Stimulated activated naive B cell treated with anti-CD40 and anti-IgM and Interleukin-4, amounts not matched to agents 10 μg/mL and 1 μg/mL and 100 μg/mL, for 72 hours (primary cell): ENCODE data around the gene FAM24A.

ENCODE experiments used
- ATAC-seq, 2 donors: fragments of 150-1000 bp; cut with Tn5 transposase; replicated peaks; 2 replicates each; pipeline ENCODE4 v1.10.0; 2021; ENCODE audit warnings: moderate library complexity in 1 of 2
- DNase-seq: peaks from one replicate; pipeline ENCODE4 v3.0.0; 2021
- H3K27ac Mint-ChIP-seq: one replicate; pipeline ENCODE4 v1.8.0; 2022; ENCODE audit warnings: mild to moderate bottlenecking, mixed read lengths
- H3K27me3 Mint-ChIP-seq, 2 donors: one replicate each; pipeline ENCODE4 v1.8.0; 2022; ENCODE audit warnings: mixed read lengths in 2 of 2
- H3K36me3 Mint-ChIP-seq, 2 donors: one replicate each; pipeline ENCODE4 v1.8.0; 2022; ENCODE audit warnings: mixed read lengths in 2 of 2, mild to moderate bottlenecking in 1 of 2
- H3K4me1 Mint-ChIP-seq, 2 donors: one replicate each; pipeline ENCODE4 v1.8.0; 2022; ENCODE audit warnings: mixed read lengths in 2 of 2, mild to moderate bottlenecking in 1 of 2
- H3K4me3 Mint-ChIP-seq, 2 donors: one replicate each; pipeline ENCODE4 v1.8.0; 2022; ENCODE audit warnings: mild to moderate bottlenecking in 2 of 2, mixed read lengths in 2 of 2, moderate library complexity in 1 of 2
- H3K9me3 Mint-ChIP-seq, 2 donors: one replicate each; pipeline ENCODE4 v1.8.0; 2022; ENCODE audit warnings: mixed read lengths in 2 of 2, mild to moderate bottlenecking in 1 of 2

The FAM24A gene

DNA sequence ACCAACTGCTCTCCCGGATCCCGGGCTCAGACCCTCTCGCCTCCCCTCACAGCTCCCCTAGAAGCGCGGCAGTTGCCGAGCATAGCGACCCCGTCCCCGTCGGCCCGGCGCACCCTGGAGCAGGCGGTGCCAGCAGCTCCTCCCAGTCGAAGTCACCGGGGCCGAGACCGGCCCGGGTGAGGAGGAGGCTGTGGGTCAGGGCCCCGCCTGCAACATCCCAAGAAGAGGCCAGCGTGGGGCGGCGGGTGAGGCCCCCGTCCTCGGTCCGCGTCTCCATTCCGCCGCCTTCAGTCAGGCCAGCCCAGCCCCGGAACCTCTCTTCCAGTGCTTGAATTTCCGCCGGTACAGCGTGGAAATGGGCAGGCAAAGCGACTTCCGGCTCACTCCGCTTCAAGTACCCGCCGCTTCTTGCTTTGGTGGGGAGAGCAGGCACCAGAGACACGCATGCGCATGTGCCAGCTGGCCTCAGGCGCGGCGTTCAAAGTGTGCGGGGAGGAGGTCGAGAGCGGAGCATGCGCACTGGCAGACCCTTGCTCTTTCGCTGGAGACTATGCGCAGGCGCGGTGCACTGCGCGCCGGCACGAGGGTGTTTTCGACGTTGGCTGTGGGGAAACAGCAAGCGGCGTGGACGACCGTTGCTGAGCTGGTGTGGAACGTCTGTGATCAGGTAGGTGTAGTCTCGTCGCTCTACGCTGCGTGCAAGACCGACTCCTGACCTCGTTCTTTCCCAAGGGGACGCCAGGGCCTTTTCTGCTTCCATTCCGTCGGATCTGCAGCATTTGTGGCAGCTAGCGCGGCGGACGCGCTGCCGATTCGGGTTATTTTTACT lies 43.7 kb downstream of the FAM24A start, which contains the start of gene C10orf88:
Gene C10orf88 (minus strand): TSS at position 326 of the 829 bp plus-strand sequence. CDS start 49 bp downstream, at position 277.
- peak; percentile 98 for DNase-seq
- Mint-ChIP-seq H3K4me3 (peak within 1 kb of the TSS; percentile 93 to 98), H3K4me1 (peaks cover 16 to 43% of the 10 kb centered on the region in 2 donors), H3K9me3 (peaks cover 0 to 2% of the 10 kb centered on the region in 2 donors), H3K27me3 (no peaks in the 10 kb centered on the region), H3K36me3 (peaks cover 11 to 24% of the 10 kb centered on the region in 2 donors), H3K27ac (peak within 1 kb of the TSS; percentile 87)
- peak; percentile 99 for ATAC-seq

DNA sequence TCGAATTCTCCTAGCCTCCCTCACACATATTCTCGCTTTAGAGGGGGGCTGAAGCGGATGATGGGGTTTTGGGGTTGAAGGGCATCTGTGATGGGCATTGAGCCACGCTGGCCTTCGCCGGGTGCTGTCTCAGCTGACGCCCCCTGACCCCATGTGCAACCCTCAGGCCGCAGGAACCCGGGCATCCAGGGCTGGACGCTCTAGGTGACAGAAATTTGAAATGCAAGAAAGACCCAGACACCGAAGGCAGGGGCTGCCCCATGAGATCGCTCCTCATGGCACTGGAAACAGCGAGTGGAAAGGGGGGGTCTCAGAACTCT lies 44.3 kb downstream of the FAM24A start:
- Mint-ChIP-seq H3K27ac (peak overlapping the region; percentile 87), H3K36me3 (peaks cover 11 to 21% of the 10 kb centered on the region in 2 donors), H3K27me3 (no peaks in the 10 kb centered on the region), H3K9me3 (peaks cover 0 to 2% of the 10 kb centered on the region in 2 donors), H3K4me1 (peaks cover 16 to 38% of the 10 kb centered on the region in 2 donors), H3K4me3 (peak overlapping the region; percentile 93 to 98)
- DNase-seq (no peak), ATAC-seq (no peak)

DNA sequence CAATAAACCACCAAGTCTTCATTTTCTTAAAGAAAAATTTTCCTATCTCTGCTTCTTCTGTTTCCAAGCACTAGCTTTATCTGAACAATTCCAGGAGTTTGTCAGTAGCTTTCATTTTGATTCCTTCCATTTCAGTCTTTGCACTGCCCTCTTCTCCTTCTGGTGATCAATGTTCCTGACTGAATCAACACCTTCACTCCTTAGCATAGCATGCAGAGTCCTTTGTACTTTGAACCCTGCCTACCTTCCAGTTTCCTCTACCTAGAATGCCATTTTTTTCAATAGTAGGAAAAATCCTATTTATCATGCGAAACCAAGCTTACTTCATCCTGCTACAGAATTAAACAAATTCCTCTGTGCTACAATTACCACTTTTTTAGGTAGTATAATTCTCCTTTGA lies 45.5 kb downstream of the FAM24A start:
- no peak for DNase-seq
- Mint-ChIP-seq H3K27me3 (peaks cover 0 to 3% of the 10 kb centered on the region in 2 donors), H3K27ac (no peak overlapping the region), H3K4me1 (peaks cover 13 to 30% of the 10 kb centered on the region in 2 donors), H3K36me3 (peaks cover 10 to 17% of the 10 kb centered on the region in 2 donors), H3K9me3 (peaks cover 0 to 2% of the 10 kb centered on the region in 2 donors), H3K4me3 (no peak overlapping the region)
- no peak for ATAC-seq

DNA sequence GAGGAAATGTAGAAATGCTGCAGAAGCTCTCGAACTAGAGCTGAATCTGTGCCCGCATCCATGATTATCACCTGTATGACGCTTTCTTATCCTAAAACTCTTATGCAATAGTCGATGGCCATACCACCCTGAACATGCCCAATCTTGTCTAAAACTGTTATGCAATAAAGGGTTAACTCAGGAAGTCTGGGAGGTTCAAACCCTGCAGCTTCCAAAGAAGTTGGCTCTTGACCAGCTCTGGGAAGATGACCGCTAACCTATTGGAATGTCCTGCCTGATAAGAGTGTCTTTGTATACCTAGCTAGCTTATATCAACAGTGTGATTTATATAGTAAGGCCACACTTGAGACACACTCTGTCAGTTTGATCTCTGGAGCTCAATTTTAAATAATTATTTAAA lies 47.1 kb downstream of the FAM24A start:
- ATAC-seq (no peak), DNase-seq (no peak)
- no peak overlapping the region for H3K27ac Mint-ChIP-seq
- H3K4me1 Mint-ChIP-seq = peaks cover 13 to 27% of the 10 kb centered on the region in 2 donors
- peaks cover 10 to 14% of the 10 kb centered on the region in 2 donors for H3K36me3 Mint-ChIP-seq
- H3K27me3 Mint-ChIP-seq = peaks cover 6 to 7% of the 10 kb centered on the region in 2 donors
- H3K9me3 Mint-ChIP-seq = peaks cover 0 to 2% of the 10 kb centered on the region in 2 donors
- no peak overlapping the region for H3K4me3 Mint-ChIP-seq

DNA sequence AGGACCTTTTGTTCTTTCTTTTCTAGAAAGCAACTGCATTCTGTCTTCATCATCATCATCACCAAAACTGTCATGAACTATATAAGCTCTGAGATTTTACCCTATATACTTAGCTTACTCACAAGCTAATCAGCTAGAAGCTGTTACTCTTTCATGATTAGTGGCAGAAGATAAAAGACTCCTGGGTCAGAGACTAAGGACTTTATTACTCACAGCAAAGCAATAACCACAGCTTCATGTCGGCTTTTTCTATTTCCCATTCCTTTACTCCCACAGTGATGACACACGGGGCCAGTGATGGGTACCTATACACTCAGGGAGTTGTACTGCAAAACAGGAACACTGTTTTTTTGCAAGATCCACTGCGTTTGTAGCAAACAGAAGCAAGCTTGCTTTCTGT lies 52.0 kb downstream of the FAM24A start:
- no peak overlapping the region for H3K27ac Mint-ChIP-seq
- H3K36me3 Mint-ChIP-seq = peaks cover 14 to 26% of the 10 kb centered on the region in 2 donors
- DNase-seq (no peak), ATAC-seq (no peak)
- peaks cover 18 to 47% of the 10 kb centered on the region in 2 donors for H3K27me3 Mint-ChIP-seq
- no peaks in the 10 kb centered on the region for H3K4me1 Mint-ChIP-seq
- no peak overlapping the region for H3K4me3 Mint-ChIP-seq
- peaks cover 14 to 17% of the 10 kb centered on the region in 2 donors for H3K9me3 Mint-ChIP-seq
